Epidermal melanocyte (primary cell): ENCODE measurements around the gene CEP41.
"Not testable (repeated sequence)": the region's sequence is repeated elsewhere in the genome, so short reads cannot be mapped to it uniquely, and the experiment has no call there.

Experiments
- DNase-seq: peaks from one replicate; pipeline ENCODE4 v3.0.0; 2011; ENCODE audit warnings: low spot score; ENCODE audit not compliant: insufficient read length

Gene CEP41

GRCh38 chr7:130387628-130388403 is 53.0 kb downstream of the CEP41 start:
- no peak for DNase-seq

DNA sequence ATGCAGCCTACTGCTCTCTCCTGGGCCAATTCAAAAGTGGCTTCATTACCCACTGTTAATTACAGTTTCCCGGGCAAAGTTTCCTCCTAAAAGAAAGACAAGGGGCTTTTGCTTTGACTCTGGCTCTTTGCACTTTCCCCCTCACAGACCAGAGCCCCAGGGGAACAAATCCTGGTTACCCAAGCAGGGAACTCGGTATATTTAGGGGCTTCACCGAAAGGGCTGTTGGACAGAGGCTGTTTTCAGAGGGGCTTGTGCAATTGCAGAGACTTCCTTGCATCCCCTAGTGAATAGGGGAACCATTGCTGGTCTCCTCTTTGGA is 53.5 kb downstream of the CEP41 start:
- DNase-seq, result no peak

GRCh38 chr7:130386876-130387275 is 53.9 kb downstream of the CEP41 start:
- no peak for DNase-seq

DNA sequence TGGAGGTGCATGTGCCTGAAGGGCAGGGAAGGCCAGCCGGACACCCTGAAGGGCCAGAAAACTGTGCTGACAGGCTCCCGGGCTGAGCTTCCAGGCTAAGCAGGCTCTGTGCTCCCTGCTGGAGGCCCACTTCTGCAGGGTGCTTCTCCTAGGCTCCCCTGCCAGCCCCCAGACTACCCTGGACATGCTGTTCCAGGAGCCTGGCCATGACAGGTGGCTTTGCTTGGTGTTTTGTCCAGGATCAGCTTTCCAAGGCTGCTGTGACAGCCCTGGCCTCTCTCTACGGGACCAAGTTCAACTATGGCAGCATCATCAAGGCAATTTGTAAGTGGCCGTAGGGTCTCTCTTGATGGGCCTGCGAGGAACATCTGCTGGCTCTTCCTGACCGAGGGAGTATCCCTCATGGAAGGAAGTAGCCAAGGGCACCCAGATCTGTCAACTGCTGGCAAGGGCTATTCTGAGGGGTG is 55.2 kb downstream of the CEP41 start:
- DNase-seq, result no peak

- no peak for DNase-seq
Observed at GRCh38 chr7:130384841-130385599, 55.8 kb downstream of the CEP41 start.

DNA sequence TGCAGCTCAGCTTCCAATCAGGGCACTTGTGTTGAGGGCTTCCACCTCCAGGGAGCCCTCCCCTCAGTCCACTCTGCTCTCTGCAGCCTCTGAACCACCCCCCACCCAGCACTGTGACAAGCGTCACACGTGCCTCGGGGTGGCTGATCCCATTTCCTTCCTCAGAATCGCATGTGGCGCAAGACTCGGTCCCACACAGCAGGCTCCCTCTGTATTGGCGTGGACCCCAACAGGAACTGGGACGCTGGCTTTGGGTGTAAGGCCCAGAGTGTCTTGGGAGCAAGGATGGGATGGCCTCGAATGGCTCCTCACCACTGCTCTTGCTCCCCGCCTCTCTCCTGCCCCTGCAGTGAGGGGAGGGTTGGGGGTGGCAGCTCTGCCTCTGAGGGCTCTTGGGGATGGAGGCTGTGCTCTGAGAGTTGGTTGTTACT is 56.4 kb downstream of the CEP41 start:
- no peak for DNase-seq

DNA sequence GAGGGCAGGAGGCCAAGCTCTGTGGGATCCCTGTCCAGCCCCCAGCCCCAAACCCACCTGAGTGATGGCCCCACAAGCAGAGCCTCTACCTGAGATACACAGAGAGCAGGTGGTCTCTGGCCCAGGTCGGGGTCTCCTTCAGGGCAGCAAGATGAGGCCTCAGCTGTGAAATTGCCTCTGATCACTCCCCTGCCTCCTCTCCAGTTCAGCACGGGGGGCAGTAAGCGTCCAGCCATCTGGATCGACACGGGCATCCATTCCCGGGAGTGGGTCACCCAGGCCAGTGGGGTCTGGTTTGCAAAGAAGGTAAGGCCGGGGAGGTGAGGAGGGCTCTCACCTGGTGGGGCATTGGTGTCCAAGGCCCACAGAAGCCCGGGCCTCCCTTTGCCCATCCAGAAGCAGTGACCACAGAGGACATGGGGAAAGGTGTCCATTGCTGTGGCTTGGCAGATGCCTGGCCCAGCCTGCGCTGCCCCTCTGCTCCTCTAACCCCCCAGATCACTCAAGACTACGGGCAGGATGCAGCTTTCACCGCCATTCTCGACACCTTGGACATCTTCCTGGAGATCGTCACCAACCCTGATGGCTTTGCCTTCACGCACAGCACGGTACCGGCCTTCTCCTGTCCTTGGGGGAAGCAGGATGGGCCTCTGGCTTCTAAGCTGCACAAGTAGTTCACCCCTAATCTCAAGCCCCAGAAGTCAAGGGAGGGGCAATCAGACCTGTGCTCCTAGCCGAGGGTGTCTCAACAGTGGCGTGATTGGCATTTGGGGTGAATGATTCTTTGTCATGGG is 57.4 kb downstream of the CEP41 start:
- no peak for DNase-seq

DNA sequence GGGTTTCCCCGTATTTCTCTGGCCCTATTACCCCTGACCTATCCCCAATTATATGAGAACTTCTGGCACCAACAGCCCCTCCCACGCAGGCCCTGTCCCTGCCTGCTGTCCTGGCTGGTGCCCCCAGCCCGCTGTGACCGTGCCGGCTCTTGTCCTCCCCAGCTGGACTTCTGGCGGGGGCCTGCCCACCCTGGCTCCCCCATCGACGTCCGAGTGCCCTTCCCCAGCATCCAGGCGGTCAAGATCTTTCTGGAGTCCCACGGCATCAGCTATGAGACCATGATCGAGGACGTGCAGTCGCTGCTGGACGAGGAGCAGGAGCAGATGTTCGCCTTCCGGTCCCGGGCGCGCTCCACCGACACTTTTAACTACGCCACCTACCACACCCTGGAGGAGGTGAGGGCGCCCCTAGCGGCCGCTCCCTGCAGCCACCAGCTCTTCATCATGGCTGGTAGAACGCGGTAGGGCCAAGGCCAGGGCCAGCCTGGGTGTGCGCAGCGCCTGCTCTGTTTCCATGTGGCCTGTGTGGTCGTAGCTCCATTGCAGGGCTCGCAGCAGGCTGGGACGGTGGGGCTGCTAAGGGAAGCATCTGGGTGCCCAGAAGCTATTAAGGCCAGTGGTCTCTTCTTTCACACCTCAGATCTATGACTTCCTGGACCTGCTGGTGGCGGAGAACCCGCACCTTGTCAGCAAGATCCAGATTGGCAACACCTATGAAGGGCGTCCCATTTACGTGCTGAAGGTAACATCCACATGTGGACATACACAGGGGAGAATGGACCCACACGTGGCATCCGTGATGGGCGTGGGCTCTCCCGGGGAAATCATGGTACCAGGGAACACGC is 59.1 kb downstream of the CEP41 start:
- no peak for DNase-seq

DNA sequence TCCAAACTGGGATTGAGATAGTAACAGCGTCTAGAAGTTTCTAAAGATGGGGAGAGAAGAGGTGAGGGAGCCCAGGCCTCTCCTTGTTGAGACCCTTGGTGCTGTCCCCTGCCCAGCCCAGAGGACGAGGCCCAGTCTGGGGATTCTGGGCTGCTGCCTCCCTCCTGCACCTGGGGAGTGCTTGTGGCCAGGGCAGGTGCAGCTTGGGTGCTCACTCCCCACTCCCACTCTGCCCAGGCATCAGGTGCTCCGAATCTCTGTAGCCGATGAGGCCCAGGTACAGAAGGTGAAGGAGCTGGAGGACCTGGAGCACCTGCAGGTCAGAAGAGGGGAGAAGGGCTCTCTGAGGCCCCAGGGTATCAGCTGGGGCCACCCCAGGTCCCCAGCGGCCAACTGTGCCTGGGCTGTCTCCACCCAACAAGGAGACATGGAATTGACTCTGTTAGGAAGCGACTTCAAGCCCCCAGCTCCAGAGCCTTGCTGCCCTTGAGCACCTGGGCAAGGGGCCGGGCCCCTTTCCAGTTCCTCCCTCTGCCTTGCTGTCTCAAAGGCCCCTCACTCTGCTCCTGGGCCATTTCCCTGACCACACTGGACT is 59.9 kb downstream of the CEP41 start:
- DNase-seq, result no peak

GRCh38 chr7:130379921-130380860 is 60.6 kb downstream of the CEP41 start, which contains the start of gene CPA1:
TSS of gene CPA1 (plus strand) at chr7:130380494. CDS start at chr7:130380521, 27 bp downstream.
- DNase-seq, result no peak

GRCh38 chr7:130379532-130379920 is 61.3 kb downstream of the CEP41 start:
- DNase-seq, result no peak

GRCh38 chr7:130379019-130379418 is 61.8 kb downstream of the CEP41 start:
- no peak for DNase-seq

DNA sequence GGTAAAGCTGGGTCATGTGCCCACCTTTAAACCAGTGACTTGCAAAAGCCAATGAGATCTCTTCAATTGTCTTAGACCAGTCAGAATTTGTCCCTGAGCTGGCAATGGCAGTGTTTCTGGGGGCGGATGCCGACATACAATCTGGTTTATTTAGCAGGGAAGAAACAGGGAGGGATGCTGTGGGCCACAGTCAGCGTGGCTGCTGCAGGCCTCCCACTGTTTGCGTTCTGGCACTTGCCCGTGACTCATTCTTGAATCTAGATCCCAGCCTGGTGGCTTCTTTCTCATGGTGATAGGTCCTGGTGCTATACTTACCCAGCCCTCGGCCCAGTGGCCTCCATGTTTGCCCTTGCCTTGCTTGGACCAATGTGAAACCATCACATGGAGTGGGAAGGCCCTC is 63.6 kb downstream of the CEP41 start:
- no peak for DNase-seq

DNA sequence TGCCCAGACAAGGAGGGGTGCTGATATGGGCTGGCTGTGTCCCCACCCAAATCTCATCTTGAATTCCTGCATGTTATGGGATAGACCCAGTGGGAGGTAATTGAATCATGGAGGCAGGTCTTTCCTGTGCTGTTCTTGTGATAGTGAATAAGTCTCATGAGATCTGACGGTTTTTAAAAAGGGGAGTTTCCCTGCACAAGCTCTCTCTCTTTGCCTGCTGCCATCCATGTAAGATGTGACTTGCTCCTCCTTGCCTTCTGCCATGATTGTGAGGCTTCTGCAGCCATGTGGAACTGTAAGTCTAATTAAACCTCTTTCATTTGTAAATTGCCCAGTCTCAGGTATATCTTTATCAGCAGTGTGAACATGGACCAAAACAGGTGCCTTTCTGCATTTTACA is 64.4 kb downstream of the CEP41 start:
- not testable (repeated sequence) for DNase-seq

- no peak for DNase-seq
Observed at GRCh38 chr7:130374507-130374906, 66.3 kb downstream of the CEP41 start.

DNA sequence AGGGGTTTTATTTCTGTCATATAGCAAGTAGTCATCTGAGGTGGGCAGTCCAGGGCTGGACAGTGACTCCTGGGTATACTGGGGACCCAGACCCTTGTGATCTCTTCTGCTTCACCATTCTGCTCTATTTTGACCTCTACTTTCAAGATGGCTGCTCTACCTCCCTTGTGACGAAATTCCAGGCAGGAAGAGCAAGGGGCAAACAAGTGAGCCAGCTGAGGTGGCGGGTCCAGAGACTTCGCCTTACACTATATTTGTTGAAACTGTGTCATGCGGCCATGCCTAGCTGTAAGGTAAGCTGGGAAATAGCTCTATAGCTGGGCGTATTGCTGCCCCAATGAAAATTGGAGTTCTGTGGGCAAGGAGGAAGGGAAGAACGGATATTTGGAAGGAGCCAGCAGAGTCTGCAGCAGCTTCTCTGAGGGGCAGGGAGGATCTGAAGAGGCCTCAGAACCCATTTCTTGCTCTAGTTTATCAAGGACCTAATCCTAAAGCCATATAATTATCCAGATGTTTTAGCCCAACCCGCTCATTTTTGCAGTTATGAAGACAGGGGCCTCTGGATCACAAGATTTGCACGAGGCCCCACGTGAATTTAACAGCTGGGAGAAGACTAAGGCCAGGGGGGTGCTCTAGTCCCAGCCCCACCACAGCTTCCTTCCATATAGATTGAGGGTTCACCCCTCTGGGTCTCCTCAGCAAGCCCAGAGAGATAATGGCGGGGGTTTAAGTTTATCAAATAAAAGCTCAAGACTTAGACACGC is 68.2 kb downstream of the CEP41 start:
- DNase-seq, result no peak

- no peak for DNase-seq
Observed at GRCh38 chr7:130371046-130371445, 69.8 kb downstream of the CEP41 start.

DNA sequence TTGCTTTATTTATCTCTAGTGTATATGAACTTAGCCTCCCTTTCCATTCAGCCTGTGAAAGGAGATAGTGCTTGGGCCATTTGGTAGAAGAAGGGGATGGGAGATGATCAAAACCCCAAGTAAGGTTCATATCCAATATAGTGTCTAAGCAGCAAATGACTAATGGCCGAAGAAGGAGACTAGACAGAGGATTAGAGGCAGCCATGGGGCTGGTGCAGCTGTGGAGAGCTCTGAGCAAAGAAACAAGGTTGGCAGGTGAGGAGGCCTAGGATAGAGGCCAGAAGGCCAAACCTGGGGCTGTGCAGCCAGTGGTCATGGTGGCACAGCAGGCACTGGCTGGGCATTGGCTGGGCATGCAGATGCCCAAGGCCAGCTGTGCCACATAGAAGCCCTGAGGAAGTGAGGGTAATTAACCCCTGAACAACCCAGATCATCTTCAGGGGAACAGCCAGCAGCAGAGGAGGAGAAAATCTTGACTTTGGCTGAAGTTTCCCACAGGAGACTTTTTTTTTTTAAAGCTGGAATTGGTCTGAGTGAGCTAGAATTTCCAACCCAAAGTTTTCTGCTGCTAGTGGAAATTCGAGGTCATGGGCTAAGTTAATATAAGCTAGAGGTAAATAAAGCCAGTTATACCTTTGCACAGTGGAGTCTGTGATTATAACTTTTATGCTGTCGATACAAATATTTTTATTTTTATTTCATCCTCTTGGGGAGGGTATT is 70.8 kb downstream of the CEP41 start:
- no peak for DNase-seq
